ENCODE measurements around the gene STON2.

DNA sequence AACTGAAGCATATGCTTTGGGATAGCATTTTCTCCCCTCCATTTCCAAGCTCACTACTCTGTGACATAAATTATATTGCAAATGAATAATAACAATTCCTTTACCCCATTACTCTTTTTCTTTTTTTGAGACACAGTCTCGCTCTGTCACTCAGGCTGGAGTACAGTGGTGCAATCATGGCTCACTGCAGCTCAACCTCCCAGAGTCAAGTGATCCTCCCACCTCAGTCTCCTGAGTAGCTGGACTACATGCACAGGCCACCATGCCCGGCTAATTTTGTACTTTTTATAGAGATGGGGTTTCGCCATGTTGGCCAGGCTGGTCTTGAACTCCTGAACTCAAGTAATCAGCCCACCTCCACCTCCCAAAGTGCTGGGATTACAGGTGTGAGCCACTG lies 130.1 kb downstream of the STON2 start:
- TF ChIP-seq, protein P1, sequence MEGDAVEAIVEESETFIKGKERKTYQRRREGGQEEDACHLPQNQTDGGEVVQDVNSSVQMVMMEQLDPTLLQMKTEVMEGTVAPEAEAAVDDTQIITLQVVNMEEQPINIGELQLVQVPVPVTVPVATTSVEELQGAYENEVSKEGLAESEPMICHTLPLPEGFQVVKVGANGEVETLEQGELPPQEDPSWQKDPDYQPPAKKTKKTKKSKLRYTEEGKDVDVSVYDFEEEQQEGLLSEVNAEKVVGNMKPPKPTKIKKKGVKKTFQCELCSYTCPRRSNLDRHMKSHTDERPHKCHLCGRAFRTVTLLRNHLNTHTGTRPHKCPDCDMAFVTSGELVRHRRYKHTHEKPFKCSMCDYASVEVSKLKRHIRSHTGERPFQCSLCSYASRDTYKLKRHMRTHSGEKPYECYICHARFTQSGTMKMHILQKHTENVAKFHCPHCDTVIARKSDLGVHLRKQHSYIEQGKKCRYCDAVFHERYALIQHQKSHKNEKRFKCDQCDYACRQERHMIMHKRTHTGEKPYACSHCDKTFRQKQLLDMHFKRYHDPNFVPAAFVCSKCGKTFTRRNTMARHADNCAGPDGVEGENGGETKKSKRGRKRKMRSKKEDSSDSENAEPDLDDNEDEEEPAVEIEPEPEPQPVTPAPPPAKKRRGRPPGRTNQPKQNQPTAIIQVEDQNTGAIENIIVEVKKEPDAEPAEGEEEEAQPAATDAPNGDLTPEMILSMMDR (conservative IDR thresholded peaks at IDR 0.05; ENCODE audit: low read depth, low read length) = no peak
- TF ChIP-seq EZH2phosphoT487 (IDR thresholded peaks at IDR 0.05; ENCODE audit: borderline replicate concordance, low read length) = no peak
